Measurements from ENCODE around the gene PCIF1.

PCIF1 gene

DNA sequence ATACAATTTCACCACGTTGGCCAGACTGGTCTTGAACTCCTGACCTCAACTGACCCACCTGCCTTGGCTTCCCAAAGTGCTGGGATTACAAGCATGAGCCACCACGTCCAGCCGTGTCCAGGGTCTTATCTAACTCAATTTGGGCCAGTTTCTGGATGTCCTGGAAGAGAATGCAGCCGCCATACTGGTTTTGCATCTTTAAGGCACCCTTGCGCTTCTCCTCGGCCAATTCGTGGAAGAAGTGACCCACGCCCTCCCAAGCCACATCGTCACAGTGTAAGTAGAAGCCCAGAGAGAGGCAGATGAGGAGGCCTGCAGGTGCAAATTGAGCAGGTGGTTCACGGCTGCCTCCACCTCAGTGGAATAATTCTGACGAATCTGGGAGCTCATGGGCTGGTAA, 41.2 kb downstream of the PCIF1 start:
- no peak overlapping the region for H4K8ac ChIP-seq (ENCODE audit: low read depth, low read length)
- no peaks in the 10 kb centered on the region for H3K36me3 ChIP-seq (replicated peaks in 1 of 2; ENCODE audit: control insufficient read depth in 2 of 2, insufficient read depth in 2 of 2, low read length in 2 of 2)
- DNase-seq (ENCODE audit: low spot score) = no peak
- peaks cover 5% of the 10 kb centered on the region for H3K79me1 ChIP-seq (ENCODE audit: low read depth, low read length)
- no peak overlapping the region for H2BK120ac ChIP-seq (ENCODE audit: low read depth, low read length)
- no peak overlapping the region for H3K4me3 ChIP-seq (ENCODE audit: low read length in 2 of 2)
- H3K4me2 ChIP-seq (ENCODE audit: insufficient read depth, low read length, poor library complexity, severe bottlenecking) = no peak overlapping the region
- H2AK5ac ChIP-seq (ENCODE audit: low read depth, low read length) = peak overlapping the region; percentile 24
- no CpG with 5 or more reads among the region's 11 CpGs for WGBS, 2 donors (ENCODE audit: extremely low coverage in 2 of 2, insufficient read length in 2 of 2, insufficient replicate concordance in 1 of 2)
- H3K27me3 ChIP-seq (ENCODE audit: control insufficient read depth in 3 of 3, insufficient read depth in 3 of 3, low read depth in 1 of 3, low read length in 3 of 3) = peaks cover 0 to 19% (median 0%) of the 10 kb centered on the region in 3 experiments
- no peak overlapping the region for H3K27ac ChIP-seq (replicated peaks; ENCODE audit: low read length)
- no peak overlapping the region for H3K9ac ChIP-seq (ENCODE audit: low read depth, low read length, poor library complexity)
- H2AFZ ChIP-seq (ENCODE audit: low read length) = peak overlapping the region; percentile 59
- no peaks in the 10 kb centered on the region for H3K9me3 ChIP-seq (replicated peaks in 1 of 2; ENCODE audit: control insufficient read depth in 2 of 2, insufficient read depth in 1 of 2, low read depth in 1 of 2, low read length in 2 of 2)
- H3K4ac ChIP-seq (ENCODE audit: low read length) = no peak overlapping the region
- H2BK15ac ChIP-seq (ENCODE audit: low read length) = no peak overlapping the region
- H3K23ac ChIP-seq (ENCODE audit: low read depth, low read length, poor library complexity) = no peak overlapping the region
- peak overlapping the region; percentile 1 for H2BK12ac ChIP-seq (ENCODE audit: low read length)
- no peak overlapping the region for H2BK5ac ChIP-seq (ENCODE audit: low read length)
- no peak overlapping the region for H3K14ac ChIP-seq (ENCODE audit: low read length)
- H3K4me1 ChIP-seq (ENCODE audit: control insufficient read depth in 2 of 2, insufficient read depth in 1 of 2, low read depth in 1 of 2, low read length in 2 of 2) = peaks cover 6% of the 10 kb centered on the region in 2 donors
- H4K91ac ChIP-seq (ENCODE audit: low read depth, low read length, poor library complexity) = no peak overlapping the region
- no peak overlapping the region for H3K18ac ChIP-seq (ENCODE audit: low read length)

DNA sequence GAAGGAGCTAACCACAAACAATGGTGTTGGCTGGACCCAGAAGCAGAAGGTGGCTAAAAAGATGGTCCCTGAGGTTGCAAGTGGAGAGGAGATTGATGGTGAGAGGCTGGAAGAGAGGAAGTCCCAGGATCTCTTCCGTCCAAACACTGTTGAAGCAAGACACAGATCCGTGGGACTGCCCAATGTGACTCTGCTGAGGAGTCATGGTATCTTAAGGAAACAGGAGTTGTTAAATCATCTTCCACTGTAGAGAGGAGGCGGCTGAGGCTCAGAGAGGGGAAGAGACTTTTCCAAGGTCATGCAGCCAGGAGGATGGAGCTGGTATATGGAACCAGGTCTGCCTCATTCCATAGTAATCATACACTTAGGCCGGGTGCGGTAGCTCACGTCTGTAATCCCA, 41.6 kb downstream of the PCIF1 start:
- H3K36me3 ChIP-seq (replicated peaks in 1 of 2; ENCODE audit: control insufficient read depth in 2 of 2, insufficient read depth in 2 of 2, low read length in 2 of 2) = no peaks in the 10 kb centered on the region
- H3K23ac ChIP-seq (ENCODE audit: low read depth, low read length, poor library complexity) = no peak overlapping the region
- H2AK5ac ChIP-seq (ENCODE audit: low read depth, low read length) = peak overlapping the region; percentile 24
- peaks cover 0 to 19% (median 0%) of the 10 kb centered on the region in 3 experiments for H3K27me3 ChIP-seq (ENCODE audit: control insufficient read depth in 3 of 3, insufficient read depth in 3 of 3, low read depth in 1 of 3, low read length in 3 of 3)
- H3K14ac ChIP-seq (ENCODE audit: low read length) = no peak overlapping the region
- no peak overlapping the region for H2BK120ac ChIP-seq (ENCODE audit: low read depth, low read length)
- peaks cover 2 to 4% of the 10 kb centered on the region in 2 donors for H3K4me1 ChIP-seq (ENCODE audit: control insufficient read depth in 2 of 2, insufficient read depth in 1 of 2, low read depth in 1 of 2, low read length in 2 of 2)
- H3K4me2 ChIP-seq (ENCODE audit: insufficient read depth, low read length, poor library complexity, severe bottlenecking) = no peak overlapping the region
- H3K27ac ChIP-seq (replicated peaks; ENCODE audit: low read length) = no peak overlapping the region
- no peak overlapping the region for H3K9ac ChIP-seq (ENCODE audit: low read depth, low read length, poor library complexity)
- no peak overlapping the region for H4K8ac ChIP-seq (ENCODE audit: low read depth, low read length)
- H3K9me3 ChIP-seq (replicated peaks in 1 of 2; ENCODE audit: control insufficient read depth in 2 of 2, insufficient read depth in 1 of 2, low read depth in 1 of 2, low read length in 2 of 2) = no peaks in the 10 kb centered on the region
- peak overlapping the region; percentile 59 for H2AFZ ChIP-seq (ENCODE audit: low read length)
- H3K4ac ChIP-seq (ENCODE audit: low read length) = no peak overlapping the region
- no CpG with 5 or more reads among the region's 6 CpGs for WGBS, 2 donors (ENCODE audit: extremely low coverage in 2 of 2, insufficient read length in 2 of 2, insufficient replicate concordance in 1 of 2)
- H3K4me3 ChIP-seq (ENCODE audit: low read length in 2 of 2) = no peak overlapping the region
- H2BK5ac ChIP-seq (ENCODE audit: low read length) = no peak overlapping the region
- H2BK15ac ChIP-seq (ENCODE audit: low read length) = no peak overlapping the region
- no peak overlapping the region for H4K91ac ChIP-seq (ENCODE audit: low read depth, low read length, poor library complexity)
- no peak overlapping the region for H2BK12ac ChIP-seq (ENCODE audit: low read length)
- DNase-seq (ENCODE audit: low spot score) = no peak
- no peak overlapping the region for H3K18ac ChIP-seq (ENCODE audit: low read length)
- peaks cover 4% of the 10 kb centered on the region for H3K79me1 ChIP-seq (ENCODE audit: low read depth, low read length)

DNA sequence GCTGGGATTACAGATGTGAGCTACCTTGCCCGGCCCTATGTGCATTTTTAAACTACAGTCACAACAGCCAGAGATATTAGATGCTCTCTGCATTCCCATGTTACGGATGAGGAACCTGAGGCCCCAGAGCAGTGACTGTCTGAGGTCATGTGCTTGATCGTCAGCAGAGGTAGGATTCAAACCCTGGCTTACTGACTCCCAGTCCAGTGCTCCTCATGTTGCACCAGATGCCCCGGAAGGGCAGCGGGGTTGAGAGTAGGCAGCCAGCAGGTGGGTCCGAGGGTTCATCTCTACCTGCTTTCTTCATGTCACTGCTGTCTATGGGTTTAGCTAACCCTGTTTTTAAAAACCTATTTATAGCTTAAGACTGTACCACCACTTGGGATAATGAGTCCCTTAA, 46.8 kb downstream of the PCIF1 start:
- Histone ChIP-seq H2AFZ (ENCODE audit: low read length) (no peak overlapping the region), H2BK5ac (ENCODE audit: low read length) (no peak overlapping the region), H2BK15ac (ENCODE audit: low read length) (no peak overlapping the region), H2AK5ac (ENCODE audit: low read depth, low read length) (no peak overlapping the region), H3K4ac (ENCODE audit: low read length) (no peak overlapping the region), H4K91ac (ENCODE audit: low read depth, low read length, poor library complexity) (no peak overlapping the region), H3K4me1 (ENCODE audit: control insufficient read depth in 2 of 2, insufficient read depth in 1 of 2, low read depth in 1 of 2, low read length in 2 of 2) (no peaks in the 10 kb centered on the region), H2BK120ac (ENCODE audit: low read depth, low read length) (no peak overlapping the region), H3K14ac (ENCODE audit: low read length) (no peak overlapping the region), H2BK12ac (ENCODE audit: low read length) (no peak overlapping the region), H3K4me3 (ENCODE audit: low read length in 2 of 2) (no peak overlapping the region), H3K4me2 (ENCODE audit: insufficient read depth, low read length, poor library complexity, severe bottlenecking) (no peak overlapping the region), H4K8ac (ENCODE audit: low read depth, low read length) (no peak overlapping the region), H3K27ac (replicated peaks; ENCODE audit: low read length) (no peak overlapping the region), H3K9me3 (replicated peaks in 1 of 2; ENCODE audit: control insufficient read depth in 2 of 2, insufficient read depth in 1 of 2, low read depth in 1 of 2, low read length in 2 of 2) (no peaks in the 10 kb centered on the region), H3K36me3 (replicated peaks in 1 of 2; ENCODE audit: control insufficient read depth in 2 of 2, insufficient read depth in 2 of 2, low read length in 2 of 2) (no peaks in the 10 kb centered on the region), H3K79me1 (ENCODE audit: low read depth, low read length) (no peaks in the 10 kb centered on the region), H3K9ac (ENCODE audit: low read depth, low read length, poor library complexity) (no peak overlapping the region), H3K27me3 (ENCODE audit: control insufficient read depth in 3 of 3, insufficient read depth in 3 of 3, low read depth in 1 of 3, low read length in 3 of 3) (peaks cover 0 to 15% (median 0%) of the 10 kb centered on the region in 3 experiments), H3K23ac (ENCODE audit: low read depth, low read length, poor library complexity) (no peak overlapping the region), H3K18ac (ENCODE audit: low read length) (no peak overlapping the region)
- DNase-seq (ENCODE audit: low spot score) = no peak
- WGBS, 2 donors (ENCODE audit: extremely low coverage in 2 of 2, insufficient read length in 2 of 2, insufficient replicate concordance in 1 of 2) = no CpG with 5 or more reads among the region's 6 CpGs

DNA sequence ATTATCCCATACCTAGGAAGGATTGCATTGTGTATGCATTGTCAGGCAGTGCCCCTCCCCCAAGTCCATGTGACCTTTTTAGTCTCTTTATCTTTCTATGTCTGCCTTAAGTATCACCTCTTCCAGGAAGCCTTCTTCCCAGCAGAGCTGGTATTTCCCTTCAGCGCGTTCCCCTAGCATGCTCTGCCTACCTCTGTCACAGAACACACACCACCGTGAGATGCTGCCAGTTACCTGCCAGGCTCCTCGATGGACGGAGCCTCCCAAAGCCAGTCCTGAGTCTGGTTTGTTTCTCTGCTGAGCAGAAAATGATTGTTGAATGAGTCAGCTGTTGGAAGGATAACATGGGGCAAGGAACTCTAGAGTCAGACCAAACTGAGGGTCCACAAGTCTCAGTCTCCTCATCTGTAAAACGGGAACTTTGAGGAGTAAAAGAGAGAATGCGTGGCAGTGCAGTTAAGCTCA, 48.8 kb downstream of the PCIF1 start:
- DNase-seq (ENCODE audit: low spot score) = no peak
- WGBS, 2 donors (ENCODE audit: extremely low coverage in 2 of 2, insufficient read length in 2 of 2, insufficient replicate concordance in 1 of 2) = no CpG with 5 or more reads among the region's 7 CpGs
- H3K4me3 ChIP-seq (ENCODE audit: low read length in 2 of 2) = no peak overlapping the region
- no peak overlapping the region for H2BK5ac ChIP-seq (ENCODE audit: low read length)
- H3K9ac ChIP-seq (ENCODE audit: low read depth, low read length, poor library complexity) = no peak overlapping the region
- no peak overlapping the region for H3K23ac ChIP-seq (ENCODE audit: low read depth, low read length, poor library complexity)
- no peak overlapping the region for H2AK5ac ChIP-seq (ENCODE audit: low read depth, low read length)
- H3K27me3 ChIP-seq (ENCODE audit: control insufficient read depth in 3 of 3, insufficient read depth in 3 of 3, low read depth in 1 of 3, low read length in 3 of 3) = peaks cover 0 to 8% (median 0%) of the 10 kb centered on the region in 3 experiments
- no peak overlapping the region for H3K18ac ChIP-seq (ENCODE audit: low read length)
- no peak overlapping the region for H3K4ac ChIP-seq (ENCODE audit: low read length)
- H3K36me3 ChIP-seq (replicated peaks in 1 of 2; ENCODE audit: control insufficient read depth in 2 of 2, insufficient read depth in 2 of 2, low read length in 2 of 2) = no peaks in the 10 kb centered on the region
- H4K91ac ChIP-seq (ENCODE audit: low read depth, low read length, poor library complexity) = no peak overlapping the region
- H2BK12ac ChIP-seq (ENCODE audit: low read length) = no peak overlapping the region
- no peak overlapping the region for H4K8ac ChIP-seq (ENCODE audit: low read depth, low read length)
- no peak overlapping the region for H2BK120ac ChIP-seq (ENCODE audit: low read depth, low read length)
- no peak overlapping the region for H2BK15ac ChIP-seq (ENCODE audit: low read length)
- H3K4me1 ChIP-seq (ENCODE audit: control insufficient read depth in 2 of 2, insufficient read depth in 1 of 2, low read depth in 1 of 2, low read length in 2 of 2) = no peaks in the 10 kb centered on the region
- H3K14ac ChIP-seq (ENCODE audit: low read length) = no peak overlapping the region
- H3K27ac ChIP-seq (replicated peaks; ENCODE audit: low read length) = no peak overlapping the region
- no peaks in the 10 kb centered on the region for H3K9me3 ChIP-seq (replicated peaks in 1 of 2; ENCODE audit: control insufficient read depth in 2 of 2, insufficient read depth in 1 of 2, low read depth in 1 of 2, low read length in 2 of 2)
- no peaks in the 10 kb centered on the region for H3K79me1 ChIP-seq (ENCODE audit: low read depth, low read length)
- H3K4me2 ChIP-seq (ENCODE audit: insufficient read depth, low read length, poor library complexity, severe bottlenecking) = no peak overlapping the region
- H2AFZ ChIP-seq (ENCODE audit: low read length) = peak overlapping the region; percentile 1

Data from neuronal stem cell (in vitro differentiated cells).